HepG2 (cell line): ENCODE data around the gene PIMREG. TPM values are rescaled to one million over a fixed set of nuclear protein-coding genes. Genes with fewer than 3 reads are reported as not detected.

Source experiments
- ATAC-seq: fragments of 200-7000 bp; cut with Tn5 transposase; 3 replicates; pipeline ENCODE4 v1.9.1; 2020; ENCODE audit warnings: mild to moderate bottlenecking, moderate library complexity
- BruUV-seq: library from RNA; stranded (reverse); fragments of 400-500 nt; replicated peaks from 2 replicates; lab custom pipeline; 2021; lab: Mats Ljungman, UMichigan
- CTCF ChIA-PET: fragments of 300-600 bp; formaldehyde crosslinking; extraction: SDS; loops from one replicate; lab custom pipeline; 2021; ENCODE audit warnings: low total read pairs, inconsistent platforms, low intra/inter-chr PET ratio; lab: Yijun Ruan, JAX
- POLR2A ChIA-PET: fragments of 350-600 bp; sonication (Branson Sonifier 250); formaldehyde crosslinking; loops from one replicate; lab custom pipeline; 2020; ENCODE audit warnings: antibody characterized with exemption, inconsistent platforms; lab: Yijun Ruan, JAX
- DNase-seq: peaks from one replicate; pipeline ENCODE4 v3.0.0-alpha.2; 2015; ENCODE audit warnings: low spot score
- FAIRE-seq: peaks from 3 replicates; lab custom pipeline; 2011; peaks lifted over from hg19 to GRCh38; lab: Jason Lieb, UNC
- H2AFZ ChIP-seq: one replicate; pipeline ENCODE4 v1.6.1; 2011; ENCODE audit warnings: low read length, inconsistent platforms
- H3K27ac ChIP-seq: fragments of 300-600 bp; 3 replicates; pipeline ENCODE4 v1.8.0; 2011; ENCODE audit warnings: mixed run types, mild to moderate bottlenecking, mixed read lengths, low read length, inconsistent platforms; ENCODE audit not compliant: insufficient read depth; ENCODE audit errors: extremely low read length
- H3K27me3 ChIP-seq, 2 experiments: fragments of 200-600 bp in 1 of 2; 2 replicates in 1 of 2; 3 replicates in 1 of 2; pipeline versions ENCODE4 v1.6.0 to v1.8.0; 2011; ENCODE audit warnings: low read length in 2 of 2, mild to moderate bottlenecking in 2 of 2, moderate library complexity in 2 of 2, inconsistent platforms in 1 of 2; ENCODE audit not compliant: insufficient read depth in 2 of 2, control insufficient read depth in 1 of 2
- H3K36me3 ChIP-seq, 2 experiments: fragments of 200-600 bp in 1 of 2; replicated peaks in 1 of 2; 2 replicates in 1 of 2; 3 replicates in 1 of 2; pipeline versions ENCODE4 v1.5.1 to v1.8.0; 2011; ENCODE audit warnings: low read length in 2 of 2, inconsistent platforms in 1 of 2; ENCODE audit not compliant: insufficient read depth in 2 of 2, control insufficient read depth in 1 of 2
- H3K4me1 ChIP-seq: 2 replicates; pipeline ENCODE4 v1.5.1; 2012; ENCODE audit warnings: low read length, inconsistent platforms; ENCODE audit not compliant: insufficient read depth
- H3K4me2 ChIP-seq: 2 replicates; pipeline ENCODE4 v1.6.0; 2011; ENCODE audit warnings: low read depth, low read length, inconsistent platforms
- H3K4me3 ChIP-seq, 3 experiments: fragments of 200-600 bp in 1 of 3; sonication (generic), shearing (Covaris generic) in 1 of 3; replicated peaks in 1 of 3; 2 replicates each; pipeline ENCODE4 v1.5.1; 2011 to 2016; ENCODE audit warnings: low read length in 3 of 3, inconsistent platforms in 2 of 3, low read depth in 2 of 3, mild to moderate bottlenecking in 2 of 3, control low read depth in 1 of 3, mixed read lengths in 1 of 3; ENCODE audit not compliant: insufficient read depth in 1 of 3
- H3K79me2 ChIP-seq: one replicate; pipeline ENCODE4 v1.6.1; 2011; ENCODE audit warnings: low read length, inconsistent platforms; ENCODE audit not compliant: insufficient read depth
- H3K9ac ChIP-seq: 2 replicates; pipeline ENCODE4 v1.6.0; 2011; ENCODE audit warnings: mild to moderate bottlenecking, low read depth, low read length, inconsistent platforms; ENCODE audit not compliant: insufficient read depth
- H3K9me3 ChIP-seq: 2 replicates; pipeline ENCODE4 v1.5.1; 2012; ENCODE audit warnings: mild to moderate bottlenecking, low read length
- H4K20me1 ChIP-seq: 2 replicates; pipeline ENCODE4 v1.6.0; 2011; ENCODE audit warnings: inconsistent platforms, mild to moderate bottlenecking, low read length, moderate library complexity; ENCODE audit not compliant: insufficient read depth
- ARNTL ChIP-seq: sonication (generic); formaldehyde crosslinking; IDR thresholded peaks from 2 replicates; pipeline ENCODE4 v1.4.0; 2020; ENCODE audit warnings: mild to moderate bottlenecking, missing genetic modification reagents
- ATAD3A ChIP-seq: sonication (generic); formaldehyde crosslinking; IDR thresholded peaks from 2 replicates; pipeline ENCODE4 v1.4.0; 2020; ENCODE audit warnings: missing genetic modification reagents
- EP300 ChIP-seq, 3 experiments: sonication (generic) in 1 of 3; formaldehyde crosslinking in 1 of 3; IDR thresholded peaks; 2 replicates each; pipeline versions ENCODE4 v1.5.1 to v1.6.1; 2011 to 2020; ENCODE audit warnings: low read depth in 2 of 3, low read length in 2 of 3, borderline replicate concordance in 1 of 3, improper control_type of control experiment in 1 of 3, mild to moderate bottlenecking in 1 of 3, missing genetic modification reagents in 1 of 3, moderate library complexity in 1 of 3
- HOMEZ ChIP-seq: IDR thresholded peaks from 2 replicates; pipeline ENCODE4 v1.6.1; 2016; ENCODE audit warnings: low read depth
- LCORL ChIP-seq, 2 experiments: fragments of 450-650 bp in 1 of 2; sonication (generic) in 1 of 2; formaldehyde crosslinking in 1 of 2; IDR thresholded peaks; 2 replicates each; pipeline versions ENCODE4 v1.5.0 to v1.6.1; 2017 to 2020; ENCODE audit warnings: antibody characterized with exemption in 1 of 2, missing genetic modification reagents in 1 of 2
- NFATC3 ChIP-seq: sonication (generic); formaldehyde crosslinking; IDR thresholded peaks from 2 replicates; pipeline ENCODE4 v1.5.1; 2020; ENCODE audit warnings: mild to moderate bottlenecking, missing genetic modification reagents
- NONO ChIP-seq, 2 experiments: fragments of 450-650 bp in 1 of 2; sonication (generic) in 1 of 2; formaldehyde crosslinking in 1 of 2; IDR thresholded peaks in 1 of 2; conservative IDR thresholded peaks in 1 of 2; 2 replicates each; pipeline versions ENCODE4 v1.6.1 to v1.8.0; 2017 to 2022; ENCODE audit warnings: mild to moderate bottlenecking in 1 of 2, missing genetic modification reagents in 1 of 2, moderate library complexity in 1 of 2
- NR2F6 ChIP-seq, 2 experiments: IDR thresholded peaks; 2 replicates each; pipeline ENCODE4 v1.6.1; 2016; ENCODE audit warnings: antibody characterized with exemption in 1 of 2, mild to moderate bottlenecking in 1 of 2
- PCBP1 ChIP-seq: fragments of 200-400 bp; formaldehyde crosslinking; IDR thresholded peaks from 2 replicates; pipeline ENCODE4 v1.6.1; 2017; ENCODE audit warnings: mild to moderate bottlenecking, low read depth, low read length, borderline replicate concordance
- PHF8 ChIP-seq: sonication (generic); formaldehyde crosslinking; IDR thresholded peaks from 2 replicates; pipeline ENCODE4 v1.5.0; 2020; ENCODE audit warnings: missing genetic modification reagents
- PRMT3 ChIP-seq: sonication (generic); formaldehyde crosslinking; IDR thresholded peaks from 2 replicates; pipeline ENCODE4 v1.8.1; 2022; ENCODE audit warnings: low read depth, mild to moderate bottlenecking, moderate library complexity, missing genetic modification reagents, borderline replicate concordance
- RCOR2 ChIP-seq: IDR thresholded peaks from 2 replicates; pipeline ENCODE4 v1.6.1; 2016; ENCODE audit warnings: missing biosample characterization, missing genetic modification reagents
- U2AF2 ChIP-seq: fragments of 200-400 bp; formaldehyde crosslinking; IDR thresholded peaks from 2 replicates; pipeline ENCODE4 v1.6.1; 2017; ENCODE audit warnings: low read depth, mild to moderate bottlenecking, low read length
- ZBTB21 ChIP-seq: sonication (generic); formaldehyde crosslinking; IDR thresholded peaks from 2 replicates; pipeline ENCODE4 v1.4.0; 2020; ENCODE audit warnings: missing genetic modification reagents
- ZEB1 ChIP-seq: IDR thresholded peaks from 2 replicates; pipeline ENCODE4 v1.6.1; 2012; ENCODE audit warnings: mild to moderate bottlenecking, low read depth, inconsistent platforms; ENCODE audit not compliant: insufficient replicate concordance
- ZMAT5 ChIP-seq: sonication (generic); formaldehyde crosslinking; IDR thresholded peaks from 2 replicates; pipeline ENCODE4 v1.5.0; 2020; ENCODE audit warnings: mild to moderate bottlenecking, low read depth, missing genetic modification reagents, borderline replicate concordance
- ZNF747 ChIP-seq: sonication (generic); formaldehyde crosslinking; IDR thresholded peaks from 2 replicates; pipeline ENCODE4 v1.8.1; 2023; ENCODE audit warnings: missing genetic modification reagents, mild to moderate bottlenecking, borderline replicate concordance
- ZNF781 ChIP-seq: sonication (generic); formaldehyde crosslinking; IDR thresholded peaks from 2 replicates; pipeline ENCODE4 v1.5.1; 2020; ENCODE audit warnings: borderline replicate concordance, mild to moderate bottlenecking, missing genetic modification reagents; ENCODE audit errors: not compliant biosample characterization
- ZNF784 ChIP-seq: sonication (generic); formaldehyde crosslinking; IDR thresholded peaks from 2 replicates; pipeline ENCODE4 v1.5.1; 2020; ENCODE audit warnings: missing genetic modification reagents, mild to moderate bottlenecking, borderline replicate concordance
- WGBS: methylation state at CpG from one replicate; pipeline ENCODE4 v1.1.6; 2017; ENCODE audit warnings: low lambda C conversion rate; 5-methylcytosine and 5-hydroxymethylcytosine counted together
- in situ Hi-C: cut with HindIII; loops from 2 replicates; pipeline ENCODE4 v1.10.0; 2017; ENCODE audit warnings: low pct_unique_long_range_greater_than_20kb; ENCODE audit not compliant: extremely low pct_ligation_motif_present
- intact Hi-C: fragments of 100-400 bp; cut with micrococcal nuclease; formaldehyde crosslinking; loops from one replicate; pipeline ENCODE4 v1.10.0; 2022; ENCODE audit not compliant: unreplicated experiment
- polyA plus RNA-seq, 8 experiments: library from polyadenylated mRNA; depleted of rRNA in 3 of 8; stranded (reverse) in 7 of 8; unstranded in 1 of 8; fragments of >200 nt; fragmentation: Illumina TruSeq in 4 of 8; extraction: Trizol in 4 of 8; gene quantifications; 2 replicates each; pipeline versions ENCODE4 v1.2.1 to v1.2.3, GENCODE V29; 2011 to 2016; ENCODE audit warnings: low read depth in 4 of 8, missing spikeins in 1 of 8, mixed read lengths in 1 of 8; ENCODE audit not compliant: insufficient read depth in 1 of 8
- total RNA-seq, 5 experiments: library from RNA; depleted of rRNA; stranded (reverse); fragments of >200 nt; fragmentation: Illumina TruSeq; extraction: Trizol; gene quantifications; 2 replicates each; pipeline ENCODE4 v1.2.3, GENCODE V29; 2016; ENCODE audit warnings: low read depth in 1 of 5
- TF ChIP-seq, protein P1 (sequence below): sonication (generic); formaldehyde crosslinking; IDR thresholded peaks from 2 replicates; pipeline ENCODE4 v1.5.0; 2020; ENCODE audit warnings: missing genetic modification reagents

Gene PIMREG
- total and polyA plus RNA-seq, 2 of the 13 experiments (the other 11 are each of a cell fraction or from before 2014, with no cell fraction given), result 15.6 to 30.3 TPM

DNA sequence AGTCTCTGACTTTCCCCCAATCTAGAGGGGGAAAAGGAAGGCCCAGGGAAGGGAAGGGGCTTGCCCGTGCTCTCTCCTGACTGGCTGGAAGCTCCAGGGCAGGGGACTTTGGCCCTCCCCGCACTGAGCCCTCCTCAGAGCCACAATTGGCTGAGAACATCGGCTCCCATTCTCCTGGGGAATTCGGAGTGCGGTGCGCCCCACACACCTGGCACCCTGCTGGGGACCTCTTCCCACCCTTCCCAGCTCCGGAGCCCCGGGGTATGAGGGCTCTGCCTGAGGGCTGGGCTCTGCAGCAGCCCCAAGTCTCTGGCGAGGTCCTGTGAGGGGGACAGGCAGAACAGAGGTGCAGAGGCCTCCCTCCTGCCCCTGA lies 36.0 kb downstream of the PIMREG start:
- no peak overlapping the region for H2AFZ ChIP-seq
- no peak overlapping the region for H3K4me3 ChIP-seq
- no peak for ATAC-seq
- no peak overlapping the region for H3K9ac ChIP-seq
- no peak for DNase-seq
- no peak for FAIRE-seq
- H3K36me3 ChIP-seq, result no peaks in the 10 kb centered on the region
- no CpG with 5 or more reads among the region's 9 CpGs for WGBS
- ChIA-PET CTCF (no interaction called here), POLR2A (no interaction called here)
- H3K27me3 ChIP-seq, result peaks cover 0 to 4% of the 10 kb centered on the region in 2 experiments; a peak in 1 of 5 replicates
- intact Hi-C loops (no loop called here), in situ Hi-C loops (no loop called here)
- no peaks in the 10 kb centered on the region for H3K4me1 ChIP-seq
- no peak overlapping the region for H3K27ac ChIP-seq
- BruUV-seq, result no TSS peak
- no peaks in the 10 kb centered on the region for H3K79me2 ChIP-seq
- TF ChIP-seq ARNTL (no peak), NR2F6 (IDR thresholded peaks at IDR 0.05) (no peak), NR2F6 (CRISPR knock-in tag; IDR thresholded peaks at IDR 0.05) (no peak), LCORL (IDR thresholded peaks at IDR 0.05) (no peak), LCORL (CRISPR knock-in tag; IDR thresholded peaks at IDR 0.05) (no peak), EP300 (IDR thresholded peaks at IDR 0.05; ENCODE audit: low read depth in 2 of 2, low read length in 2 of 2) (no peak), EP300 (CRISPR knock-in tag; IDR thresholded peaks at IDR 0.05; ENCODE audit: borderline replicate concordance) (no peak), PCBP1 (no peak), U2AF2 (no peak), PHF8 (CRISPR knock-in tag) (no peak), NONO (IDR thresholded peaks at IDR 0.05) (no peak), NONO (CRISPR knock-in tag; conservative IDR thresholded peaks at IDR 0.05) (no peak), ZNF781 (no peak), RCOR2 (CRISPR knock-in tag) (no peak), NFATC3 (CRISPR knock-in tag) (no peak), PRMT3 (CRISPR knock-in tag) (no peak), ZBTB21 (CRISPR knock-in tag) (no peak), ATAD3A (no peak), ZNF747 (CRISPR knock-in tag) (no peak), HOMEZ (CRISPR knock-in tag) (no peak), ZNF784 (CRISPR knock-in tag) (no peak), ZEB1 (no peak), ZMAT5 (CRISPR knock-in tag) (no peak)
- TF ChIP-seq, protein P1, sequence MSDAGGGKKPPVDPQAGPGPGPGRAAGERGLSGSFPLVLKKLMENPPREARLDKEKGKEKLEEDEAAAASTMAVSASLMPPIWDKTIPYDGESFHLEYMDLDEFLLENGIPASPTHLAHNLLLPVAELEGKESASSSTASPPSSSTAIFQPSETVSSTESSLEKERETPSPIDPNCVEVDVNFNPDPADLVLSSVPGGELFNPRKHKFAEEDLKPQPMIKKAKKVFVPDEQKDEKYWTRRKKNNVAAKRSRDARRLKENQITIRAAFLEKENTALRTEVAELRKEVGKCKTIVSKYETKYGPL (CRISPR knock-in tag), result no peak
- no peaks in the 10 kb centered on the region for H4K20me1 ChIP-seq
- no peak overlapping the region for H3K4me2 ChIP-seq
- H3K9me3 ChIP-seq, result no peaks in the 10 kb centered on the region
